ENCODE data around the gene RAB31. TPM values are rescaled to one million over a fixed set of nuclear protein-coding genes. Genes with fewer than 3 reads are reported as not detected.

Gene RAB31
- polyA plus RNA-seq, 4 donors: 27.0 to 39.1 (median 32.4) TPM

GRCh38 chr18:9831036-9831722 lies 123.1 kb downstream of the RAB31 start:
- no peak for DNase-seq (ENCODE audit: low read depth in 4 of 4, low spot score in 3 of 4)

GRCh38 chr18:9831723-9832199 lies 123.7 kb downstream of the RAB31 start:
- DNase-seq (ENCODE audit: low read depth in 4 of 4, low spot score in 3 of 4): no peak

GRCh38 chr18:9832871-9833270 lies 124.8 kb downstream of the RAB31 start:
- DNase-seq (ENCODE audit: low read depth in 4 of 4, low spot score in 3 of 4): no peak

GRCh38 chr18:9834551-9834950 lies 126.5 kb downstream of the RAB31 start:
- no peak for DNase-seq (ENCODE audit: low read depth in 4 of 4, low spot score in 3 of 4)

DNA sequence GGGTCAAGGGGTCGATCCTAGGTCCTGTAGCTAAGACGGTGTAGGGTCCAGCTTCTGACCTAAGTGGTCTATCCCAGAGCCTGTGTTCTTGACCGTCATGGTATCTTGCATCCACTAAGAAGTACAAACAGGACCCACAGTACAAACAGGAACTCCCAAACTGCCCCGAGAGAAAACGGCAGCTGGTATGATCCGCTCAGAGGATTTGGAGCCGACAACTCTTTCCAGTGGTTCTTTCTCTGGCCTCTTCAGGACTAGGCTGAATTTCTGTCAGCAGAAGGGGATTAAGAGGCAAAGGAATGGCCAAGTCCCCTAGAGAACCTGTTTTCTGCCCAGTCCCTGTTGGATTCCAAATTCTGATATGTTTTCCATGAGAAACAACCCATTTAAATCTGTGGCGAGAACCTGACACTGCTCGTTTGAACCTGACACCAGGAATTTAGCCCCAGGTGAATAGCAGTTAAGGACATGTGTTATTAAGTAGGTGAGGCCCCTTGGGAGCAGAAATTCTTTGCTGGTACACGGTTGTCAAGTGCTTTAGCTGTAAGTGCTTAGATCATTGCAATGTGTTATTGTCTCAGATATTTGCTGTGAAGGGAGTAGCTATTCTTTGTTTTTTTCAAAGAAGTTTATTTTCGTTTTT lies 127.1 kb downstream of the RAB31 start:
- no peak for DNase-seq (ENCODE audit: low read depth in 4 of 4, low spot score in 3 of 4)

- no peak for DNase-seq (ENCODE audit: low read depth in 4 of 4, low spot score in 3 of 4)
Measured at GRCh38 chr18:9835825-9836224, 127.7 kb downstream of the RAB31 start.

- DNase-seq (ENCODE audit: low read depth in 4 of 4, low spot score in 3 of 4): no peak
Measured at GRCh38 chr18:9838144-9838877, 130.2 kb downstream of the RAB31 start.

- no peak for DNase-seq (ENCODE audit: low read depth in 4 of 4, low spot score in 3 of 4)
Measured at GRCh38 chr18:9839211-9839610, 131.1 kb downstream of the RAB31 start.

DNA sequence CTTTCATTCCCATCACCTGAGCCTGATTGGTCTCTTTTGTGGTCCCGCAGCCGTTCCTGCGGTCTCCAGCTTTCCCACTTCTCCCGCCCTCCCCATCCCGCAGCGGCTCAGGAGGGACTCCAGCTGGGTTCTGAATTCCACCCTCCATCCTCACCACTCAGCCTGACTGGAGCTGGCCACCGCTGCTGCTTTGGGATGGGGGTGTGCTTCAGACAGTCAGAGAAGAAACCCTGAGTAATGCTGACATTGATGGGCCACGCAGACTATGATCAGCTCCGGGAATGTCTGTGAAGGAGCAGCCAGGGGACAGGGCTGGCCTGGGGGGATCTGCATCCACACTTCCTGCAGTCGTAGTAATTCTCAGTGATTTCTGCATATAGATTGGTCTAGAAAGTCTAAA lies 131.8 kb downstream of the RAB31 start:
- no peak for DNase-seq (ENCODE audit: low read depth in 4 of 4, low spot score in 3 of 4)

DNA sequence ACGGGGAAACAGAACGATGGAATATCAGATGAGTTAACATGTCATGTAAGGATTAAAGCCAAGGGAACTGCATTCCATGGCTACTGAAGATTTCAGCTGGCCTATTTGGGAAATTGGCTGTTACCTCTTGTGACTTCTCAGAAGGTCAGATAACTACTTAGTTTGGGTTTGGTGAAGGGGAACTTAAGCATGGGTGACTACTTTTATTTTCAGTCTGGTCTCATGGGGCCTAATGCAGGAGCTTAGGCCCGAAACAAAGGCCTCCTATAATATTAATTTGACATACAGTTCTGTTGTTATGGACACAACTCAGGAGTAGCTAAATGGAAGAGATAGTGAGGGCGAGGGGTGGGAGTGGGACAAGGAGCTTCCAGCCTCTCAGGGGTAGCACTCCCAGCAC lies 133.7 kb downstream of the RAB31 start:
- DNase-seq (ENCODE audit: low read depth in 4 of 4, low spot score in 3 of 4): no peak

- no peak for DNase-seq (ENCODE audit: low read depth in 4 of 4, low spot score in 3 of 4)
Measured at GRCh38 chr18:9842448-9842847, 134.3 kb downstream of the RAB31 start.

DNA sequence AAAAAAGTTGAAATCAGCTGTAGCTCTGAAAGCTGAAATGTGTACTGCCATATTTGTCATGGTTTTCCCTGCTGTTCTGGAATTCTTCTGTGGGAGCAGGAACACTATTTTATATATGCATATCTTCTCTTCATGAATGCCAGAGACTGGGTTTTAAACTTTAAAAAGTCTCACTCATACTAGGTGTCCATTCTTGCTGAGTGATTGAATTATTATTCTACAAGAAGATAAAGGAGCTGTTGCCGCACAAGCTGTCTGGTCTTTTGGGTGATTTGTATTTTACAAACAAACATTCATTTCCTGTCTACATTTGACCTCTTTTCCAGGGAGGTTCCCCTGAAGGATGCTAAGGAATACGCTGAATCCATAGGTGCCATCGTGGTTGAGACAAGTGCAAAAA lies 137.2 kb downstream of the RAB31 start:
- DNase-seq (ENCODE audit: low read depth in 4 of 4, low spot score in 3 of 4): no peak

GRCh38 chr18:9846162-9846925 lies 138.2 kb downstream of the RAB31 start:
- no peak for DNase-seq (ENCODE audit: low read depth in 4 of 4, low spot score in 3 of 4)

- no peak for DNase-seq (ENCODE audit: low read depth in 4 of 4, low spot score in 3 of 4)
Measured at GRCh38 chr18:9848170-9848879, 140.2 kb downstream of the RAB31 start.

GRCh38 chr18:9849407-9850283 lies 141.5 kb downstream of the RAB31 start:
- no peak for DNase-seq (ENCODE audit: low read depth in 4 of 4, low spot score in 3 of 4)

DNA sequence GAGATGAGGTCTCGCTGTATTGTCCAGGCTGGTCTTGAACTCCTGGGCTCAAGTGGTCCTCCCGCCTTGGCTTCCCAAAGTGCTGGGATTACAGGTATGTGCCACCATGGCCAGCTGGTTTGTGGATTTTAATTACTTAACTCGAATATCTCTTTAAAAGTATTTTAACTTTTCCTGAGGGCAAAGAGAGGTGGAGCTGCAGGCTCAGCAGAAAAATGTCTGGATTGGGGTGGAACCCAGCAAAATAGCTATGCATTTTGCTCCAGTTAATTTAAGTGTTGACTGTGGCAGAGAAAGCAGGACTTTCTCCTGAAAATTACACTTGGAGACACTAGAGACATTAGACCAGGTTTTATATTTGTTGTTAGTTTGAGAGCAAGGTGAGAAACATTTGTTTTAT lies 142.2 kb downstream of the RAB31 start:
- DNase-seq (ENCODE audit: low read depth in 4 of 4, low spot score in 3 of 4): no peak

DNA sequence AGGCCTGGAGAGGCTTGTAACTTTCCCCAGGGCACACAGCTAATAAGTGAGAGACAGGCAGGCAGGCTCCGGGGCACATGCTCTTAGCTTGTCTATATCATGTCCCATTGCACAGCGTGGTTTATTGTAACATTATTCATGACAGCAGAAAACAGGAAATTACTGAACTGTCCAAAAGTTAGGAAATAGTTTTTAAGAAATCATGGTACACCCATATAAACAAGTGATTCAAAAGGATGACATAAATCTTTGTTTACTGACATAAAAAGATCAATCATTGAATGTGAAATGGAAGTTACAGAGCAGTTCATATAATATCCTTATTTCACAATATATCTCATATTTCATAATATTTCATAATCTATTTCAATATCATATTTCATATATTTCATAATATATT lies 143.4 kb downstream of the RAB31 start:
- no peak for DNase-seq (ENCODE audit: low read depth in 4 of 4, low spot score in 3 of 4)

- no peak for DNase-seq (ENCODE audit: low read depth in 4 of 4, low spot score in 3 of 4)
Measured at GRCh38 chr18:9852266-9853081, 144.4 kb downstream of the RAB31 start.
